IPS DF 19.7 (cell line): ENCODE measurements around the gene PPP1CC.
"Not testable (repeated sequence)": the region's sequence is repeated elsewhere in the genome, so short reads cannot be mapped to it uniquely, and the experiment has no call there.

Source experiments
- DNase-seq: peaks from one replicate; pipeline ENCODE4 v3.0.0-alpha.2; 2013; ENCODE audit warnings: low read depth, low spot score

The PPP1CC gene

DNA sequence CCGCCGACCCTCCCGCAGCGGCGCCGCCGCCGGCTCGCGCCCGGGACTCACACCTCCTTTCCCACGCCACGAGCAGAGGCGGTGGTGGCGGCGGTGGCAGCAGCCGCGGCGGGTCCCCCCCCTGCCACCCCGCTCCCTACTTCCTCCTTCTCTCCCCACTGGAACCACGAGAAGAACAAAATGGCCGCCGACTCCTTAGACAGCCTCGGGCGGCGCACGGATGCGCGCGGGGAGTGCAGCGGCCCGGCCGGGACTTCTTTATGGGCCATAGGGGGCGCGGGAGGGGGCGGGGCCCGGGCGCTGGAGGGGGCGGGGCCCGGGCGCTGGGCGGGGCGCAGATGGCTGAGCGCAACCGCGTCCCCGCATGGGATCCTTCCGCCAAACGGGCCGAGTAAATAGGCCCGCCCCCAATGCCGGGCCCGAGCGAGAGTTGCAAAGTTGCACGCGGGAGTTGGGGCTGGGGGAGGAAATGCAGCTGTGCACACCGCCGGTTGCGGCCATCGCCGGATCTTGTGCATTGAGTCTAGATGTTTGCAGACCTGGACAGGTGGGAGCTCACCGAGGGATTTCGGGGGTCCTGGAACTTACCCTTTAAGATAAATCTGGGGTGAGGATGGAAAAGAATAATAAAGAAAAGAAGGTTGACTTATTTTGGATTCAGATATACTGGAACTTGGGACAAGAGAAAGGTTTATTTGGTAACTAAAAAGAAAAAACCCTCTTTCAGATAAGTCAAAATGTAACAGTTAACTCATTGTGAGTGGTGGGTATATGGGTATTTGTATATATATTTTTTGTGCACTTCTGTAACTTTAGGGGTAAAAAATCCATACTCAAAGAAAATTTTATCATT is at the start of gene PPP1CC:
PPP1CC (minus strand) TSS at position 174 of the 853 bp plus-strand sequence. CDS start 184 bp downstream, outside the sequence.
- DNase-seq = peak; percentile 64

DNA sequence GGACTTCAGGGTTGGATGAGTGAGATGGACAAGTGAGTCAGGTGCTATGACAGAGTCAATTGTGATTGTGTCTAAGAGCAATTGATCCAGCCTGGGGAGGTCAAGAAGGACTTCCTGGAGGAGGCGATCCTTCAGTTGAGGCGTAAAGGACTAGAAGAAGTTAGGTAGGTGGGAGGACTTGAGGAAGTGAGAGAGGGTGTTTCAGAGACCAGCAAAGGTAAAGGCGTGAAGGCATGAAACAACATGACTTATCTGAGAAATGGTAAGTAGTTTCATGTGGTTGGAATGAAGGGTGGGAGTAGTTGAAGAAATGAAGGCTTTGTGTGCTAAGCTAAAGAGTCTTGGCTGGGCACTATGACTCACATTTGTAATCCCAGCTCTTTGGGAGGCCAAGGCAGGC is 48.9 kb upstream of the PPP1CC start:
- no peak for DNase-seq

DNA sequence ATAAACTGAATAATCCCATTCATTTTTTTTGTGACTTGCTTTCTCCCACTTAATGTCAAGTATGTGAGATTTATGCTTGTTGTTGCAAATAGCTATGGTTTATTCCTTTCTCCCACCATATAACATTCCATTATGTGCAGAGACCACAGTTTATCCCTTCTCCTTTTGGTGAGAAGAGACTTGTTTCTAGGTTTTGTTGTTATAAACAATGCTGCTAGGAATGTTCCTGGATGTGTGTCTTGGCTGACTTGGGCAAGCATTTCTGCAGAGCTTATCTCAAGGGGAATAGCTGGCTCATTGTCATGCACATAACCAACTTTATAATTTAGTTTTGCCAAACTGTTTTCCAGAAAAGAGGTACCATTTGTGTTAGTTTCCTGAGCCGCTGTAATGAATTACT is 47.6 kb upstream of the PPP1CC start:
- no peak for DNase-seq

- no peak for DNase-seq
These were observed 43.3 kb upstream of the PPP1CC start for GRCh38 chr12:110786012-110786411.

GRCh38 chr12:110785240-110785639 is 42.5 kb upstream of the PPP1CC start:
- no peak for DNase-seq

GRCh38 chr12:110782922-110783321 is 40.2 kb upstream of the PPP1CC start:
- no peak for DNase-seq

- DNase-seq = no peak
These were observed 39.4 kb upstream of the PPP1CC start for GRCh38 chr12:110782094-110782493.

- no peak for DNase-seq
These were observed 37.8 kb upstream of the PPP1CC start for GRCh38 chr12:110780448-110780847.

DNA sequence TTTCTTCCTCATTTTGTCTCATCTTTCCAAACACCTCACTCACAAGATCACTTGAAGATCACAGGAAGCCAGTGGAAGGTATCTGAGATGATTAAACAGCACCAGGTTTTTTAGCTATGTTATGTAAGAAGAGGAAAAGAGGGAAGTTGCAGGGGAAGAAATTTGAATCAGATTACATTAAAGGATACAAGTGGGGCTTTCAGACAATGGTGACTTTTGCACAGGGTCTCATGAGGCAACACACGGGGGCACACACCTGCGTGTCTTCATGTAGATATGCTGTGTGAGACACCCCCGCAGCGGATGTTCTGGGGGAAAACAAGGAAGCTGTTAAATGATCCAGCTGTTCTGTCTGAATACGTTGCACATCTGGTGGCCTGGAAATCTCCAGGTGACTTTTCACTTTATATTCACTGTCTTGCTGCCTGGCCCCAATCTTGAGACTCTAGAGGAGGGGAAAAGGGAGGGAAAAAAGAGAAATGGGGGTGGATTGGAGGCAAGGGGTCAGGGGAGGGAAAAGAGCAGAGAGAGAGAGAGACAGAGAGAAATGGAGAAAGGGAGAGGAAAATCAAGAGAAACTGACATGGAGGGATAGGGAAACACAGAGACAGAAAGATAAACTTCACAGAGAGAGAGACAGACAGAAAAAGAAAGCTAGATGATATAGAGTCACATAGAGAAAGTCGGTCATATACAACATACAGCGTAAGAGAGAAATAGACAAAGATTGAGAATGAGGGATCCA is 36.3 kb upstream of the PPP1CC start:
- no peak for DNase-seq

DNA sequence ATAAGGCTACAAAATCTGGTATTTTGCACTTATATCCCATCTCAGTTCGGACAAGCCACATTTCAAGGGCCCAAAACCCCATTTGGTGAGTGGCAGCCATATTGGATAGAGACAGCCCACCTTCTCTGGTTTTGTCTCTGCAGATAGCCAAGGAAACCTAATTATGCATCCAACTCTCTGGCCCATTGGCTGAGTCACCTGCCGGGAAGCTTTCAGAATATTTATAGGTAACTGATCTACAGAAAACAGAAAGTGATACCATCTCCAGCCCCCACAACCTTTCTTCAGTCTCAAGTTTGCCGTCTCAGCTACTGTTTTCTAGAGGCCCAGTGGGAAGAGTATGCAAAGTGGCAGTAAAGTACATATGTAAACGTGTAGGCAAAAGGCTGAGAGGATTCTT is 33.7 kb upstream of the PPP1CC start:
- peak; percentile 15 for DNase-seq

- DNase-seq = no peak
These were observed 33.3 kb upstream of the PPP1CC start for GRCh38 chr12:110775997-110776396.

DNA sequence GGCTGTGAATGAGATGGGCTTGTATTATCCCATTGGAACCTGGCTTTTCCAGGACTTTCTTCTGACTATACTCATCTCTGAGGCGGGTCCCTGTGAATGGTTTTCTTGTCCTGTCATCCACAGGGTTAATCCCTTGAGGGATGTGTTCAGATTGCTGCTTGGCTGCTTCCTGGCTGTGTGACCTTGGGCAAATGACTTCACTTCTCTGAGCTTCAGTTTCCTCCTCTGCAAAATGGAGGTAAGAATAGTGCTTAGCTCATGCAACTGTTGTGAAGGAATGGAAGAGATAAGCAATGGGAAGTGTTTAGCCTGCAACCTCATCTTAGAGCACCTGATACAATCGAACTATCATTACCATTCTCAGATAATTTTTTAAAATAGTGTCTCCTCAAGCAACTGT is 32.1 kb upstream of the PPP1CC start:
- no peak for DNase-seq

- DNase-seq = no peak
These were observed 26.3 kb upstream of the PPP1CC start for GRCh38 chr12:110768960-110769359.

- no peak for DNase-seq
These were observed 25.2 kb upstream of the PPP1CC start for GRCh38 chr12:110767863-110768262.

DNA sequence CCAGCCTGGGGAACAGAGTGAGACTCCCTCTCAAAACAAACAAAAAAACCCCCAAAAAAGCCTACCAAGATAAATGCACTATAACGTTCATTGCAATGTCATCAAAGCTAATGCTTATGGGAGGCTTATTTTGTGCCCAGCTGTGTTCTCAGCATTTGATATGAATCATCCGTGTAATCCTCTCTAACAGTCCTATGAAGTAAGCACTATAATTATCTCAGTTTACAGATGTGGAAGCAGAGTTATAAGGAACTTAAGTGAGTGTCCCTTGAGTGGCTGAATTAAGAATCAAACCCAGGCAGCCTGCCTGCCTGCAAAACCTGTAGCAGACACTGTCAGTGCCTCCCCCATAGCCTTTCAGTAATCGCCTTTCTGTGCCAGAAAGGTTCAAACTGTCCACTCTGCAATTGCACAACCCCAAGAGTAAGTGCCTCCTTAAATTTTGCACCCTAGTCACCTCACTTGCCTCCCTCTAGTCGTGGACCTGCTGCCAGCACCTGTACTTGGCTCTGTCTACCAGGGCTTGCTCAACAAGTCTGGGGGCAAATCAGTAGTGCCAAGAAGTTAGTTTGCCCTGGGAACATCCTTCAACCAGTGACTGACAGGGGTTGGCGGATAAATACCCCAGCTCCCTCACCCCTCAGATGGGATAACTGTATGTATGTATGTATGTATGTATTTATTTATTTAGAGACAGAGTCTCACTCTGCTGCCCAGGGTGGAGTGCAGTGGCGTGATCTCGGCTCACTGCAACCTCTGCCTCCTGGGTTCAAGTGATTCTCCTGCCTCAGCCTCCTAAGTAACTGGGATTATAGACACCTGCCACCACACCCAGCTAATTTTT is 23.8 kb upstream of the PPP1CC start:
- no peak for DNase-seq

DNA sequence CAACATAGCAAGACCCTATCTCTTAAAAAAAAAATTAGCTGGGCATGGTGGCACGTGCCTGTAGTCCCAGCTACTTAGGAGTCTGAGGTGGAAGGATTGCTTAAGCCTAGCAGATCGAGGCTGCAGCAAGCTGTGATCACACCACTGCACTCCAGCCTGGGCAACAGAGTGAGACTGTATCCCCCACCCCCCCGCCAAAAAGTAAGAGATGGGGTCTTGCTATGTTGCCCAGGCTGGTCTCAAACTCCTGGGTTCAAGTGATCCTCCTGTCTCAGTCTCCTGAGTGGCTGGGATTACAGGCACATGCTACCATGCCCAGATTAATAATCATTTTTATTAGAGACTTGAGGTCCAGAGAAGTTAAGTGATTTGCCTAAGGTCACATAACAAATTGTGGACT is 22.9 kb upstream of the PPP1CC start:
- DNase-seq = not testable (repeated sequence)

- DNase-seq = no peak
These were observed 22.4 kb upstream of the PPP1CC start for GRCh38 chr12:110765111-110765510.

DNA sequence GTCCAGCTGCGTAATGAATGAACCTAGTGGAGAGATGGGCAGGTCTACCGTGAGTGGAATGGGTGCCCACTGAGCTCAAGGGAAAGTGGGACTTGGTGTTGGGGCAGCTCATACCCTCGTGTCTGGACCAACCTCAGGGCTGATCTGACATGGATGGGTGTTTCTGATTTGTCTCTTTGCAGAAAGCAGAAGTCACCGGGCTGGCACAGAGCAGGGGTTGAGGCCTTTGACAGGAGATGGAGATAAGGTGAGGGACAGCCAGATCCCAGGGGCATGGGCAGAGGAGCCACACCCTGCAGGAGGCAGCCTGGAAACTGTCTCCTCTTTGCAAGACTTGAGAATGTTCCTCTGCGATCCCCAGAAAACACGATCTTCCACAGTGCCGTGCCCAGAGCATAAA is 20.9 kb upstream of the PPP1CC start:
- no peak for DNase-seq

DNA sequence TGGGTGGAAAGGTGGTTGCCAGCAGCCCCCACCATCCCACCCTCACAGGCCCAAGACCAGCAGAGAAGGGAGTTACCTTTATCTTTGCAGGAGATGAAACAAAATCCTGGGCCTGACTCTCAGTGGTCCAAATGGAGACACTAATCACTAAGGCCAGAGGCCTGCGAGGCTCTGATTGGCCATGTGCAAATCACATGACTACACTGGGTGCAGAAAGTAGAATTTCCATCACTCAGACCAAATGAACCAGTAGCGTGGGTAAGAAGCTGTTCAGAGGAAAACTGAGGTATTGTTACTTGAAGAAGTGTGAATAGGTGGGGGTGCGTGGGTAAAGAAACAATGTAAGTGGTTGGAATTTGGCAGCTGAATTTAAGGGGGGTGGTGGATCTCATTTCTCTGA is 20.2 kb upstream of the PPP1CC start:
- DNase-seq = no peak

GRCh38 chr12:110760204-110760609 is 17.5 kb upstream of the PPP1CC start:
- DNase-seq = no peak

GRCh38 chr12:110758922-110759321 is 16.2 kb upstream of the PPP1CC start:
- DNase-seq = no peak

- DNase-seq = no peak
These were observed 13.9 kb upstream of the PPP1CC start for GRCh38 chr12:110756611-110757010.
